Measurements from ENCODE around the gene JSRP1. TPM values are rescaled to one million over a fixed set of nuclear protein-coding genes. Genes with fewer than 3 reads are reported as not detected.

The JSRP1 gene
- total RNA-seq, 2 experiments from 2014 or later: 0.56 to 1.2 TPM

DNA sequence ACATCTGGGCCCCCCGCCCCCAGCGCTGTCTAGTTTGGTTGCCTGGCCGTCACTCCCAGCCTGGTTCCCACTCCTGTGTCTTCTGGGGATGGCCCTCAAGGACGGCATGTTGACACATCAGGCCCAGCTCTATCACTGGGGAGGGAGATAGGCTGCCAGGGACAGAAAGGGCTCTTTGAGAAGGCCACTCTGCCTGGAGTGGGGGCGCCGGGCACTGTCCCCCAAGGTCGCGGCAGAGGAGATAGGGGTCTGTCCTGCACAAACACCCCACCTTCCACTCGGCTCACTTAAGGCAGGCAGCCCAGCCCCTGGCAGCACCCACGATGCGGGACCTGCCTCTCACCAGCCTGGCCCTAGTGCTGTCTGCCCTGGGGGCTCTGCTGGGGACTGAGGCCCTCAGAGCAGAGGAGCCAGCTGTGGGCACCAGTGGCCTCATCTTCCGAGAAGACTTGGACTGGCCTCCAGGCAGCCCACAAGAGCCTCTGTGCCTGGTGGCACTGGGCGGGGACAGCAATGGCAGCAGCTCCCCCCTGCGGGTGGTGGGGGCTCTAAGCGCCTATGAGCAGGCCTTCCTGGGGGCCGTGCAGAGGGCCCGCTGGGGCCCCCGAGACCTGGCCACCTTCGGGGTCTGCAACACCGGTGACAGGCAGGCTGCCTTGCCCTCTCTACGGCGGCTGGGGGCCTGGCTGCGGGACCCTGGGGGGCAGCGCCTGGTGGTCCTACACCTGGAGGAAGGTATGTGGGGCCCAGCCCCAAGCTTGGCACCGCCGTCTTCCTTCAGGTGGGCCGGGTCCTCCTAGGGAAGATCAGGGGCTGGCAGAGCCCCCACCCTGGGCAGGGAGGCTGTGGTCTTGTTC is 7.0 kb downstream of the JSRP1 start, which contains the start of gene AMH:
Gene AMH, plus strand, starts transcription at position 314 of the 857 bp plus-strand sequence. Its CDS starts 10 bp downstream, at position 324.
- Mint-ChIP-seq H3K9me3 (no peaks in the 10 kb centered on the region), H3K4me1 (ENCODE audit: low read depth) (peaks cover 14% of the 10 kb centered on the region), H3K27me3 (peaks cover 15% of the 10 kb centered on the region), H3K27ac (no peak within 1 kb of the TSS), H3K4me3 (no peak within 1 kb of the TSS), H3K36me3 (peaks cover 16% of the 10 kb centered on the region)
- DNase-seq: no peak
- CTCF ChIA-PET: interaction anchor here (1.3 to 1.5 kb wide), 2 partner anchors 12 to 13 kb away, joined by 3 to 6 read pairs; no protein-coding TSS in a partner anchor
- POLR2A ChIA-PET: interaction anchor here (1.4 kb wide), 1 partner anchor 21 kb away, joined by 4 read pairs; no protein-coding TSS in a partner anchor
- intact Hi-C loops (cut with micrococcal nuclease): no loop called here

DNA sequence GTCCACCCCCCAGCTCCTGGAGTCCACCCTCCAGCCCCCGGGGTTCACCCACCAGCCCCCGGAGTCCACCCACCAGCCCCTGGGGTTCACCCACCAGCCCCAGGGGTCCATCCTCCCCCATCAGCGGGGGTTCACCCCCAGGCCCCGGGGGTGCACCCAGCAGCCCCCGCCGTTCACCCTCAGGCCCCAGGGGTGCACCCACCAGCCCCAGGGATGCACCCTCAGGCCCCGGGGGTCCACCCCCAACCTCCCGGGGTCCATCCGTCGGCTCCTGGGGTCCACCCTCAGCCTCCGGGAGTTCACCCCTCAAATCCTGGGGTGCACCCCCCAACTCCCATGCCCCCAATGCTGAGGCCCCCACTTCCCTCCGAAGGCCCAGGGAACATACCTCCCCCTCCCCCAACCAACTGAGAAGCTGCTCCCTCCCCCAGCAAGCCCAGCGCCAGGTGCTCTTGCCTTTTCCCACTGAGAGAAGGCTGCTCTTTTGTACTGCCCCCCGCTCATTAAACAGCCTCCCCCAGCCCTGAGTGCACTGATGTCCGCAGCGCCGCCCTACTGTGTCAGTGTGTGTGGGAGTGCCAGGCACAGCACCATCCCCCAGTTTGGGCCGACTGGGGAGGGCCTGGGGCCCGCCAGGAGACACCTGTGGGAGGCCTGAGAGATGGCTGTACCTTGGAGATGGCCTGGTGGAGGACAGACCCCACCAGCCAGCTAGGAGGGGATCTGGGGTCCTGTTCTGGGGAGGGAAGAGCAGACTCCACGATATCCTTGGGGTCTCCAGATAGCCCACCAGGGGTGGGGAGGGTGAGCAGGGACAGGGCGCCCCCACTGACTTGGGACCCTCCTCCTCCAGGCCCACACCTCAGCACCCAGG is 7.8 kb downstream of the JSRP1 start:
- intact Hi-C loops (cut with micrococcal nuclease): no loop called here
- peaks cover 9% of the 10 kb centered on the region for H3K4me1 Mint-ChIP-seq (ENCODE audit: low read depth)
- no peak overlapping the region for H3K4me3 Mint-ChIP-seq
- H3K27me3 Mint-ChIP-seq: peaks cover 10% of the 10 kb centered on the region
- ChIA-PET CTCF (no interaction called here), POLR2A (no interaction called here)
- no peak overlapping the region for H3K27ac Mint-ChIP-seq
- H3K36me3 Mint-ChIP-seq: peaks cover 18% of the 10 kb centered on the region
- H3K9me3 Mint-ChIP-seq: no peaks in the 10 kb centered on the region
- DNase-seq: no peak

DNA sequence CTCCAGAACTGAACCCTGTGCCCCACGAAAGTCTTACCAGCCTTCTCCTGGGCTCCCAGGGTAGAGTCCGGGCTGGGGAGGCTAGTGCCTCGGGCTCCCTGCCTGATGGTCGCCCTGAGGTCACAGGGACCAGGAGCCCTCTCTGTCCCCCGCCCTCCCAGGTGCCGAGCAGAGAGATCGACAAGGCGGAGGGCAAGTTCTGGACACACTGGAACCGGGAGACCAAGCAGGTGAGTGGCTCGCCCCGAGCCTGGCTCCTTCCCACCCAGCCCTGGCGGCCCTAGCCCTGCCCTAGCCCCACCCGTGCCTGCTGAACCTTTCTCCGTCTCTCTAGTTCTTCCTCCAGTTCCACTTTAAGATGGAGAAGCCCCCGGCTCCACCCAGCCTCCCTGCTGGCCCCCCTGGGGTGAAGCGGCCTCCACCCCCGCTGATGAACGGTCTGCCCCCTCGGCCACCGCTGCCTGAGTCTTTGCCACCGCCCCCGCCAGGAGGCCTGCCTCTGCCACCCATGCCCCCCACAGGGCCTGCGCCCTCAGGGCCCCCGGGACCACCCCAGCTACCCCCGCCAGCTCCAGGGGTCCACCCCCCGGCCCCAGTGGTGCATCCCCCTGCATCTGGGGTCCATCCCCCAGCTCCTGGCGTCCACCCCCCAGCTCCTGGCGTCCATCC is 8.7 kb downstream of the JSRP1 start:
- peaks cover 7% of the 10 kb centered on the region for H3K4me1 Mint-ChIP-seq (ENCODE audit: low read depth)
- H3K27ac Mint-ChIP-seq: no peak overlapping the region
- H3K27me3 Mint-ChIP-seq: peaks cover 7% of the 10 kb centered on the region
- CTCF ChIA-PET: no interaction called here
- POLR2A ChIA-PET: no interaction called here
- H3K9me3 Mint-ChIP-seq: no peaks in the 10 kb centered on the region
- no peak for DNase-seq
- intact Hi-C loops (cut with micrococcal nuclease): no loop called here
- H3K4me3 Mint-ChIP-seq: no peak overlapping the region
- peaks cover 22% of the 10 kb centered on the region for H3K36me3 Mint-ChIP-seq

DNA sequence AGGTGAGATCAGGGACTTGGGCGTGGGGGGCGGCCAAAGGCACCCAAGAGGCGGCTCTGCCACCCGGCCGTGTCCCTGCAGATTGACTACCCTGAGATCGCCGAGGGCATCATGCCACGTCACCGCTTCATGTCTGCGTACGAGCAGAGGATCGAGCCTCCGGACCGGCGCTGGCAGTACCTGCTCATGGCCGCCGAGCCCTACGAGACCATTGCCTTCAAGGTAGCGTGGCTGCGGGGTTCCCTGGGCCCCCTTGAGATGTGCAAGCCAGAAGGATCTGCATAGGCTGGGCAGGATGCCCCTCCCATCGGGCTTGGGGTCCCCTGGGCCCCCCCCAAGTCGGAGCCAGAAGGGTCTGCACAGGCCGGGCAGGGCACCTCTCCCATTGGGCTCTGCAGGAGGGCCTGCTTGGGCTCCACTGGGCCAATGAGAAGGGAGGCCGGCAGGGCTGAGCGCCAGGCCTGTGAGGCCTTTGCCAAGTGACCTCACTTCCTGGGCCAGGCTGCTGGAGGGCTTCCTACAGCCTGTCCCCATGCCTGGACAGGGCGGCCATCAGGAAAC is 9.3 kb downstream of the JSRP1 start:
- H3K9me3 Mint-ChIP-seq: no peaks in the 10 kb centered on the region
- ChIA-PET CTCF (no interaction called here), POLR2A (no interaction called here)
- no peak overlapping the region for H3K27ac Mint-ChIP-seq
- intact Hi-C loops (cut with micrococcal nuclease): no loop called here
- H3K4me3 Mint-ChIP-seq: no peak overlapping the region
- peaks cover 5% of the 10 kb centered on the region for H3K27me3 Mint-ChIP-seq
- H3K4me1 Mint-ChIP-seq (ENCODE audit: low read depth): peaks cover 11% of the 10 kb centered on the region
- H3K36me3 Mint-ChIP-seq: peaks cover 25% of the 10 kb centered on the region
- no peak for DNase-seq

DNA sequence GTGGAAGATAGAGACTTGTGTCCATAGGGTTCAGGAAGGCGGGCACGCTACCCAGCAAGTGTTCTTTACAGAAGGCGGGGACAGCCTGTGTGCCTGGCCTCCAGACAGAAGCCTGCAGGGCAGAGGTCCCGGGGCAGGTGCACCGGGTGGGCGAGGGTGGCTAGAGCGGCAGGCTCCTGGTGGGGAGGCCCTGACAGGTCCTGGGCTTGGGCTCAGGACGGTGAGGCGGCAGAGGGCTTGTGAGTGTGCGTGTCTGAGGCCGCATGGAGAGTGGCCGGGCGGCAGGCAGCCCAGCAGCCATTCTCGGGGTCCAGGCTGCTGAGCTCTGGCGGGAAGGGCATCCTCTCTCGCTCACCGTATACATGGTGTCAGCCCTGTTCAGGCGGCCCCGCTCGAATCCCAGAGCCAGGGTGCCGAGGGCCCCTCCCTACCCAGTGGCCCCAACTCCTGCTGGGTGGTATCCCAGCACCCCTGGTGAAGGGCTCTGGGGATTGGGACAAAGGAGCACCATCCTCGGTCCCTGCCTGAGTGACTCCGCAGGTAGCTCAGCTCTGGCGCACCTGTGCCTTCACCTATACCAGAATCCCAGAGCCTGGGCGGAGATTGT is 10.1 kb downstream of the JSRP1 start:
- peaks cover 29% of the 10 kb centered on the region for H3K36me3 Mint-ChIP-seq

DNA sequence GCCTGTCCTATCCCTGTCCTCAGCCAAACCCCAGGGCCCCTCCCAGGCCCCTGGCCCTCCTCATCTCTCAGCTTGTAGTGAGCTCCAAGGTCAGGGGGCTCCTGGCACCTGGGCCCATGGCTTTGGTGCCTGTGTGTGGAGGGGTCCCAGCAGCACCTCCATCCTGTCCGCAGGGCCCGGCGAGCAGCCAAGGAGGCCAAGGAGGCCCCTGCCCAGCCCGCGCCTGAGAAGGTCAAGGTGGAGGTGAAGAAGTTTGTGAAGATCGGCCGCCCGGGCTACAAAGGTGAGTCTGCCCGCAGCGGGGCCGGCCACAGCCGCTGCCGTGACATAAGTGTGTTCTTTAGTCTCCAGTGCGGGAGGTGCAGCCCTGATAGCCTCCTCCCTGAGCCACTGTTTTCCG is 10.9 kb downstream of the JSRP1 start:
- ChIA-PET POLR2A (no interaction called here), CTCF (interaction anchor here (0.6 kb wide), 1 partner anchor 46 kb away, joined by 3 read pairs; no protein-coding TSS in a partner anchor)
- Mint-ChIP-seq H3K4me1 (ENCODE audit: low read depth) (peaks cover 27% of the 10 kb centered on the region), H3K4me3 (no peak overlapping the region), H3K9me3 (no peaks in the 10 kb centered on the region), H3K27ac (no peak overlapping the region), H3K36me3 (peaks cover 38% of the 10 kb centered on the region), H3K27me3 (peaks cover 2% of the 10 kb centered on the region)
- no peak for DNase-seq
- intact Hi-C loops (cut with micrococcal nuclease): no loop called here

More for the DNA sequence above, 10.1 kb downstream of the JSRP1 start:
- no peak overlapping the region for H3K27ac Mint-ChIP-seq
- H3K27me3 Mint-ChIP-seq: peaks cover 2% of the 10 kb centered on the region
- ChIA-PET CTCF (no interaction called here), POLR2A (no interaction called here)
- H3K4me1 Mint-ChIP-seq (ENCODE audit: low read depth): peaks cover 18% of the 10 kb centered on the region
- no peak for DNase-seq
- intact Hi-C loops (cut with micrococcal nuclease): no loop called here
- no peak overlapping the region for H3K4me3 Mint-ChIP-seq
- H3K9me3 Mint-ChIP-seq: no peaks in the 10 kb centered on the region

DNA sequence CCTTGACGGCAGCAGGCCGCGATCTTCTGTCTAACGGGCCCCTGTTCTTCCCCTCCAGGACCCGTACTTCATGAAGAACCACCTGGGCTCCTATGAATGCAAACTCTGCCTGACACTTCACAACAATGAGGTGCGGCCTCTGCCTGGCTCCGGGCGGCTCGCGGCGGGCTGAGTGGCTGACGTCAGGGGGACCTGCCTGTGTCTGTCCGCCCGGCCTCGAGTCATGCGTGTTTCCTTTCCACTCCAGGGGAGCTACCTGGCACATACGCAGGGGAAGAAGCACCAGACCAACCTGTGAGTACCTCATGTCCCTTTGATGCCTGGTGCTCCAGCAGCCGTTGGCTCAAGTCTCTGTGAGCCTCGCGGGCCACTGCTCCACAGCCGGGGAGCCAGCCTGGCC is 11.7 kb downstream of the JSRP1 start:
- CTCF ChIA-PET: interaction anchor here (0.6 to 7.8 kb wide), 2 partner anchors 16 to 47 kb away, joined by 3 to 58 read pairs; no protein-coding TSS in a partner anchor
- DNase-seq: no peak
- Mint-ChIP-seq H3K36me3 (peaks cover 42% of the 10 kb centered on the region), H3K9me3 (no peaks in the 10 kb centered on the region), H3K4me1 (ENCODE audit: low read depth) (peaks cover 30% of the 10 kb centered on the region), H3K27ac (no peak overlapping the region), H3K4me3 (no peak overlapping the region), H3K27me3 (no peaks in the 10 kb centered on the region)
- intact Hi-C loops (cut with micrococcal nuclease): no loop called here
- POLR2A ChIA-PET: no interaction called here

DNA sequence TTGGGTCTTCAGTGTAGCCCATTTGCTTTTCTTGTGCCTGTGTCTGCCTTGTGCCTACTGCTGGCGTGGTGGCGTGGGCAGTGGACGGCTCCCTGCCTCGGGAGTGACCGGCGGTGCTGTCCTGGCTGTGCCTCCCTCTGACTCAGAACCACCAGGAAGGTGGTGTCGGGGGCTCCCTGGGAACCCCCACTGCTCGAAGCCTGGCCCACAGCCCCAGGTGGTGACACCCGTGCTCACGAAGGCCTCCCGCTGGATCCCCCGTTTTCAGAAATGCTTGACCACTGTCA is 12.1 kb downstream of the JSRP1 start:
- CTCF ChIA-PET: interaction anchor here (7.8 kb wide), 1 partner anchor 17 kb away, joined by 58 read pairs; no protein-coding TSS in a partner anchor
- no peak overlapping the region for H3K27ac Mint-ChIP-seq
- no peak for DNase-seq
- H3K36me3 Mint-ChIP-seq: peaks cover 46% of the 10 kb centered on the region
- H3K9me3 Mint-ChIP-seq: no peaks in the 10 kb centered on the region
- intact Hi-C loops (cut with micrococcal nuclease): no loop called here
- H3K4me1 Mint-ChIP-seq (ENCODE audit: low read depth): peaks cover 35% of the 10 kb centered on the region
- POLR2A ChIA-PET: no interaction called here
- H3K27me3 Mint-ChIP-seq: no peaks in the 10 kb centered on the region
- no peak overlapping the region for H3K4me3 Mint-ChIP-seq

DNA sequence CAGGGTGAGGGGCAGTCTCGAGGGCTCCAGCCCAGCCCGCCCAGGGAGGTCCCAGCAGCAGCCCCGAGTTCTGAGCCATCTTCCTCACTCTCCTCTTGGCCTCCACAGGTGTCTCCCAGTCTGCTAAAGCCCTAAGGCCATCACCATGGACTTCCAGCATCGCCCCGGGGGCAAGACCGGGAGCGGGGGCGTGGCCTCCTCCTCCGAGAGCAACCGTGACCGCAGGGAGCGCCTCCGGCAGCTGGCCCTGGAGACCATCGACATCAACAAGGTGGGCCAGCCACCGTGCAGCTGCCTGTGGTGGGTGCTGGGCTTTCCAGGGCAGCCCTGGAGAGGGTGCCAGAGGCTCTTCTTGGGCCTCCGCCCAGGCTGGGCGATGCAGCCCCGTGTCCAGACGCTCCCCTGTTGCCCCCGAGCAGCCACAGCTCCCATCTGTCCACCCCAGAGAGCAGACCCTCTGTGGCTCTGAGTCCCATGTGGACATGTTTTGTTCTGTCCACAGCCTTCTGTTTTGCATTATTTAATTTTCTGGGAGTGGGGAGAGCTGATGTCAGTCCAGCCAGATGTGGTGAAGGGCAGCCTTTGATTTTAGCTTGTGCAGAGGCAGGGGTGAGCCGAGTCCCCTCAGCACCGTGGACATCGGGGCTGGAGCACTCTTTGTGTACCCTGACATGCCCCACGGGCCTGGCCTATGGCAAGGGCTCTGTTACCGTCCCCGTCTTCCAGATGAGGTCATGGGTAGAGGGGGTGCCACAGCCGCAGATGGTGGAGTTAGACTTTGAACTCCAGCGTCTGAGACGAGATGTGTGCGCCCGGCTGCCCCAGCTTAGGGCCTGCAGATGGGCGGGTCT is 12.7 kb downstream of the JSRP1 start:
- Mint-ChIP-seq H3K27ac (no peak overlapping the region), H3K36me3 (peaks cover 52% of the 10 kb centered on the region), H3K4me1 (ENCODE audit: low read depth) (peaks cover 40% of the 10 kb centered on the region), H3K9me3 (no peaks in the 10 kb centered on the region), H3K4me3 (no peak overlapping the region), H3K27me3 (no peaks in the 10 kb centered on the region)
- intact Hi-C loops (cut with micrococcal nuclease): no loop called here
- ChIA-PET CTCF (interaction anchor here (7.8 kb wide), 1 partner anchor 17 kb away, joined by 58 read pairs; no protein-coding TSS in a partner anchor), POLR2A (no interaction called here)
- no peak for DNase-seq

DNA sequence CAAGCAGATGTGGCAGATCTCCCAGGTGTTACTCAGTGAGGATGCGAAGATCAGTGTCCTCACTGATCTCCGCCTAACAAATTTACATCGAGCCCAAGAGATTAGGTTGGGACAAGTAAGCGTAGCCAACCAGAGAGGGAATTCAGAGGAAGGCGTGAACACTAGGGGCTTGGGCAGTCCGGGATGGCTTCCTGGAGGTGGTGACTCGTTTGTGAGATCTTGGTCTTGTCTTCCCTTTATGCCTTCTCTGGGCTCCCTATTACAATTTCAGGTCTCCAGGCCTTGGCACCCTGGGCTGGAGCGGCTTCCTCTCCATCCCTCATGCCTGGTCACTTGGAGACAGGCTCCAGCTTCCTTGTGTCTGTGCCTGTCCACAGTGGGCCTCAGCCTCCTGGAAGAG is 13.4 kb downstream of the JSRP1 start:
- H3K9me3 Mint-ChIP-seq: no peaks in the 10 kb centered on the region
- no peak overlapping the region for H3K27ac Mint-ChIP-seq
- no peak for DNase-seq
- no peaks in the 10 kb centered on the region for H3K27me3 Mint-ChIP-seq
- intact Hi-C loops (cut with micrococcal nuclease): no loop called here
- no peak overlapping the region for H3K4me3 Mint-ChIP-seq
- CTCF ChIA-PET: interaction anchor here (7.8 kb wide), 1 partner anchor 18 kb away, joined by 58 read pairs; no protein-coding TSS in a partner anchor
- POLR2A ChIA-PET: no interaction called here
- H3K36me3 Mint-ChIP-seq: peaks cover 59% of the 10 kb centered on the region
- peaks cover 47% of the 10 kb centered on the region for H3K4me1 Mint-ChIP-seq (ENCODE audit: low read depth)

DNA sequence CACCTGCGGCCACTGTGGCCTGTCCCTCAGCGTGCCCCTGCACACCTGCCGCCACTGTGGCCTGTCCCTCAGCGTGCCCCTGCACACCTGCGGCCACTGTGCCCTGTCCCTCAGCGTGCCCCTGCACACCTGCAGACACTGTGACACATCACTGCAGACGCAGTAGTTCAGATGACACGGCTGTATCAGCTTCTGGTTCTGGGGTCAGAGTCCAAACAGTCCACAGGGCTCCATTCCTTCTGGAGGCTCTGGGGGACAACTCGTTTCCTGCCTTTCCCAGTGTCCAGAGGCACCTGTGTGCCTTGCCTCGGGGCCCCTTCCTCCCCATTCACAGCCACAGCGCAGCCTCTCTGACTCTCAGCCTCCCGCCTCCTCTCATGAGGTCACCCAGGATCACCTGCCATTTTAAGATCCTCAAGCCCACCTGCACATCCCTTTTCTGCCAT is 14.1 kb downstream of the JSRP1 start:
- intact Hi-C loops (cut with micrococcal nuclease): no loop called here
- ChIA-PET POLR2A (interaction anchor here (1.2 kb wide), 1 partner anchor 18 kb away, joined by 3 read pairs; no protein-coding TSS in a partner anchor), CTCF (interaction anchor here (0.7 to 7.8 kb wide), 2 partner anchors 19 to 86 kb away, joined by 3 to 58 read pairs; no protein-coding TSS in a partner anchor)
- Mint-ChIP-seq H3K9me3 (no peaks in the 10 kb centered on the region), H3K36me3 (peaks cover 64% of the 10 kb centered on the region), H3K4me3 (no peak overlapping the region), H3K4me1 (ENCODE audit: low read depth) (peaks cover 50% of the 10 kb centered on the region), H3K27ac (no peak overlapping the region), H3K27me3 (no peaks in the 10 kb centered on the region)
- no peak for DNase-seq
